HG03280 (cell line): ENCODE results near the gene IRF8.
"Not testable (repeated sequence)": the region's sequence is repeated elsewhere in the genome, so short reads cannot be mapped to it uniquely, and the experiment has no call there.

Source experiments
- ATAC-seq: cut with Tn5 transposase; IDR thresholded peaks from one replicate; pipeline ENCODE4 v1.9.1; 2021; ENCODE audit warnings: mild to moderate bottlenecking, moderate library complexity; ENCODE audit not compliant: unreplicated experiment

IRF8 gene

GRCh38 chr16:85867189-85867588 is 31.8 kb upstream of the IRF8 start:
- ATAC-seq: no peak

- ATAC-seq: no peak
Observed at GRCh38 chr16:85868495-85868894, 30.5 kb upstream of the IRF8 start.

GRCh38 chr16:85869206-85869605 is 29.8 kb upstream of the IRF8 start:
- ATAC-seq: no peak

GRCh38 chr16:85869785-85870558 is 29.0 kb upstream of the IRF8 start:
- ATAC-seq: no peak

GRCh38 chr16:85871756-85872155 is 27.2 kb upstream of the IRF8 start:
- no peak for ATAC-seq

GRCh38 chr16:85872734-85873133 is 26.2 kb upstream of the IRF8 start:
- ATAC-seq: no peak

GRCh38 chr16:85873153-85873552 is 25.8 kb upstream of the IRF8 start:
- no peak for ATAC-seq

GRCh38 chr16:85874031-85874430 is 24.9 kb upstream of the IRF8 start:
- not testable (repeated sequence) for ATAC-seq

GRCh38 chr16:85878407-85878806 is 20.6 kb upstream of the IRF8 start:
- ATAC-seq: no peak

- no peak for ATAC-seq
Observed at GRCh38 chr16:85878875-85879274, 20.1 kb upstream of the IRF8 start.

- no peak for ATAC-seq
Observed at GRCh38 chr16:85879549-85879948, 19.4 kb upstream of the IRF8 start.

GRCh38 chr16:85879975-85880831 is 18.8 kb upstream of the IRF8 start:
- no peak for ATAC-seq

GRCh38 chr16:85880861-85881260 is 18.1 kb upstream of the IRF8 start:
- no peak for ATAC-seq

- ATAC-seq: no peak
Observed at GRCh38 chr16:85881436-85881835, 17.5 kb upstream of the IRF8 start.

GRCh38 chr16:85882181-85882810 is 16.7 kb upstream of the IRF8 start:
- ATAC-seq: no peak

- no peak for ATAC-seq
Observed at GRCh38 chr16:85883813-85884212, 15.1 kb upstream of the IRF8 start.

- ATAC-seq: no peak
Observed at GRCh38 chr16:85884808-85885463, 14.0 kb upstream of the IRF8 start.

GRCh38 chr16:85885537-85885936 is 13.4 kb upstream of the IRF8 start:
- no peak for ATAC-seq

- peak; percentile 87 for ATAC-seq
Observed at GRCh38 chr16:85888405-85889331, 10.3 kb upstream of the IRF8 start.
